Neural cell (in vitro differentiated cells): Measurements from ENCODE around the gene OR10G2. TPM values are rescaled to one million over a fixed set of nuclear protein-coding genes. Genes with fewer than 3 reads are reported as not detected.
"Not testable (repeated sequence)": the region's sequence is repeated elsewhere in the genome, so short reads cannot be mapped to it uniquely, and the experiment has no call there.

Source experiments
- H2AFZ ChIP-seq: fragments of 200-600, 300-800 bp; sonication (generic), shearing (Covaris generic); 2 replicates; pipeline ENCODE4 v1.6.0; 2014; ENCODE audit warnings: low read depth, mild to moderate bottlenecking, antibody characterized with exemption, low read length, moderate library complexity
- H3F3A ChIP-seq: fragments of 200-600 bp; shearing (Covaris generic); 2 replicates; pipeline ENCODE4 v1.6.1; 2016; ENCODE audit warnings: mild to moderate bottlenecking, moderate library complexity, mixed read lengths, antibody characterized with exemption, low read length; ENCODE audit not compliant: insufficient read depth, poor library complexity, severe bottlenecking
- H3K27ac ChIP-seq: fragments of 200-600, 300-800 bp; sonication (generic), shearing (Covaris generic); 2 replicates; pipeline ENCODE4 v1.5.1; 2014; ENCODE audit warnings: mild to moderate bottlenecking, low read length, moderate library complexity
- H3K27me3 ChIP-seq: fragments of 300-800, 200-600 bp; sonication (generic), shearing (Covaris generic); 2 replicates; pipeline ENCODE4 v1.6.0; 2014; ENCODE audit warnings: mild to moderate bottlenecking, low read depth, low read length, moderate library complexity; ENCODE audit not compliant: insufficient read depth
- H3K36me3 ChIP-seq: fragments of 300-800, 200-600 bp; sonication (generic), shearing (Covaris generic); 2 replicates; pipeline ENCODE4 v1.5.1; 2014; ENCODE audit warnings: mild to moderate bottlenecking, antibody characterized with exemption, low read length, moderate library complexity; ENCODE audit not compliant: insufficient read depth
- H3K4me2 ChIP-seq: fragments of 300-800, 200-600 bp; sonication (generic), shearing (Covaris generic); 2 replicates; pipeline ENCODE4 v1.6.0; 2014; ENCODE audit warnings: mild to moderate bottlenecking, low read length
- H3K4me3 ChIP-seq: fragments of 300-800, 200-600 bp; sonication (generic), shearing (Covaris generic); 2 replicates; pipeline ENCODE4 v1.5.1; 2014; ENCODE audit warnings: mild to moderate bottlenecking, low read length, moderate library complexity
- H3K79me2 ChIP-seq: fragments of 200-600 bp; shearing (Covaris generic); replicated peaks from 2 replicates; pipeline ENCODE4 v1.6.0; 2014; ENCODE audit warnings: mild to moderate bottlenecking, low read length, moderate library complexity; ENCODE audit not compliant: insufficient read depth
- H3K9ac ChIP-seq: fragments of 300-800, 200-600 bp; sonication (generic), shearing (Covaris generic); 2 replicates; pipeline ENCODE4 v1.6.1; 2016; ENCODE audit warnings: mild to moderate bottlenecking, low read length, mixed read lengths
- H3K9me2 ChIP-seq: fragments of 200-600 bp; shearing (Covaris generic); 2 replicates; pipeline ENCODE4 v1.6.1; 2016; ENCODE audit warnings: mild to moderate bottlenecking, low read length, mixed read lengths; ENCODE audit not compliant: insufficient read depth
- H3K9me3 ChIP-seq: fragments of 200-600, 300-800 bp; sonication (generic), shearing (Covaris generic); 2 replicates; pipeline ENCODE4 v1.6.1; 2016; ENCODE audit warnings: mild to moderate bottlenecking, mixed run types, low read length, moderate library complexity, mixed read lengths
- H4K20me1 ChIP-seq: fragments of 200-600 bp; shearing (Covaris generic); 2 replicates; pipeline ENCODE4 v1.6.1; 2016; ENCODE audit warnings: mild to moderate bottlenecking, mixed run types; ENCODE audit not compliant: insufficient read depth
- EP300 ChIP-seq: fragments of 450-650 bp; conservative IDR thresholded peaks from 2 replicates; pipeline ENCODE4 v1.6.1; 2014; ENCODE audit warnings: antibody characterized with exemption, mild to moderate bottlenecking, moderate library complexity; ENCODE audit not compliant: poor library complexity, severe bottlenecking
- MXI1 ChIP-seq: fragments of 450-650 bp; conservative IDR thresholded peaks from 2 replicates; pipeline ENCODE4 v1.6.1; 2014; ENCODE audit warnings: antibody characterized with exemption, mild to moderate bottlenecking; ENCODE audit not compliant: poor library complexity, severe bottlenecking
- RAD21 ChIP-seq: fragments of 450-650 bp; conservative IDR thresholded peaks from 2 replicates; pipeline ENCODE4 v1.6.1; 2014; ENCODE audit warnings: antibody characterized with exemption, mild to moderate bottlenecking, moderate library complexity
- SMC3 ChIP-seq: fragments of 450-650 bp; conservative IDR thresholded peaks from 2 replicates; pipeline ENCODE4 v1.6.1; 2014; ENCODE audit warnings: antibody characterized with exemption, mild to moderate bottlenecking, moderate library complexity; ENCODE audit not compliant: poor library complexity
- TAF1 ChIP-seq: IDR thresholded peaks from 2 replicates; pipeline ENCODE4 v1.6.1; 2012; ENCODE audit warnings: low read depth
- polyA plus RNA-seq: library from polyadenylated mRNA; depleted of rRNA; stranded (reverse); fragments of >200 nt; gene quantifications from 2 replicates; pipeline ENCODE4 v1.2.3, GENCODE V29; 2014
- TF ChIP-seq, protein P1 (sequence below): fragments of 450-650 bp; IDR thresholded peaks from 2 replicates; pipeline ENCODE4 v1.5.1; 2014; ENCODE audit warnings: antibody characterized with exemption, mild to moderate bottlenecking, moderate library complexity; ENCODE audit not compliant: poor library complexity, severe bottlenecking
- TF ChIP-seq, protein P2 (sequence below): IDR thresholded peaks from 2 replicates; pipeline ENCODE4 v1.6.1; 2012; ENCODE audit warnings: borderline replicate concordance

The OR10G2 gene
- polyA plus RNA-seq, 1 donor from 2014 or later = not detected

DNA sequence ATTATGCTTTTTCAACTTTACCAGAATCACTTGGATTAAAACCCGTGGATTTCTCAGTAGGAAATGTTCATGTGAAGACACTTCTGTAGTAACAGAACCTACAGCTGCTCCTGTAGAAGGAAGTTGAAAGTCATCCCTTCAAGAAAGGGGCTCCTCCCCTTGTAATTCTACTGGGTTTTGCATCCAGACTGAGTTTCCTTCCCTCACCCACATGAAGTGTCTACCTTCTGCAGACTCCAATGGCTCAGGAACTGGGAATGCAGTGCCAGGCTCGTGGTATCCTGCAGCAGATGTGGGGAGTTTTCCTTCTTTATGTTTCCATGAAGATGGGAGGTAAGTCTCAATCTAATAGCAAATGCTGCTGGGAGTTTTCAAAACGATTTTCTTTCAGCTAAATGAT, 7.9 kb upstream of the OR10G2 start:
- Histone ChIP-seq H3K27me3 (no peaks in the 10 kb centered on the region), H3K79me2 (no peaks in the 10 kb centered on the region), H3K9me2 (no peaks in the 10 kb centered on the region), H3K4me2 (no peak overlapping the region), H3K27ac (no peak overlapping the region), H2AFZ (no peak overlapping the region), H3K36me3 (no peaks in the 10 kb centered on the region), H3F3A (no peaks in the 10 kb centered on the region), H4K20me1 (no peaks in the 10 kb centered on the region), H3K9me3 (no peaks in the 10 kb centered on the region), H3K4me3 (no peak overlapping the region), H3K9ac (no peak overlapping the region)
- TF ChIP-seq TAF1 (no peak), SMC3 (no peak)

DNA sequence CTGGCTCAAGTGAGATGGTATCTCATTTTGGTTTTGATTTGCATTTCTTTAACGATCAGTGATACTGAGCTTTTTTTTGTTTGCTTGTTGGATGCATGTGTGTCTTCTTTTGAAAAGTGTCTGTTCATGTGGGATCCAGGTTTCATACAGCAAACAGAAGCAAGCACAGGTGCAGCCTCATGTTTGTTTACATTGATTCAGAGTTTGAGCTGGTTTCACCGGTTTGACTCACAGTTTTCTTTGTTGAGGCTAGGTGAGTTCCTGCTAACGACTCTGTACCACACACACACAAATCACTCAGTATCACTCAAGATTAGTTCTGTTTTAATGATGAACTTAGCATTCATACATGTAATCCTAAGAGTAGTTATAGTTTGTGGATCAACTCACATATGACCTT, 3.7 kb downstream of the OR10G2 start:
- no peaks in the 10 kb centered on the region for H3K9me3 ChIP-seq
- H4K20me1 ChIP-seq = no peaks in the 10 kb centered on the region
- no peak overlapping the region for H3K4me3 ChIP-seq
- H3K36me3 ChIP-seq = no peaks in the 10 kb centered on the region
- no peak overlapping the region for H2AFZ ChIP-seq
- no peaks in the 10 kb centered on the region for H3K79me2 ChIP-seq
- H3K9me2 ChIP-seq = no peaks in the 10 kb centered on the region
- H3K4me2 ChIP-seq = no peak overlapping the region
- no peak overlapping the region for H3K27ac ChIP-seq
- TF ChIP-seq RAD21 = no peak
- no peak for TF ChIP-seq TAF1
- TF ChIP-seq MXI1 = no peak
- TF ChIP-seq, protein P1, sequence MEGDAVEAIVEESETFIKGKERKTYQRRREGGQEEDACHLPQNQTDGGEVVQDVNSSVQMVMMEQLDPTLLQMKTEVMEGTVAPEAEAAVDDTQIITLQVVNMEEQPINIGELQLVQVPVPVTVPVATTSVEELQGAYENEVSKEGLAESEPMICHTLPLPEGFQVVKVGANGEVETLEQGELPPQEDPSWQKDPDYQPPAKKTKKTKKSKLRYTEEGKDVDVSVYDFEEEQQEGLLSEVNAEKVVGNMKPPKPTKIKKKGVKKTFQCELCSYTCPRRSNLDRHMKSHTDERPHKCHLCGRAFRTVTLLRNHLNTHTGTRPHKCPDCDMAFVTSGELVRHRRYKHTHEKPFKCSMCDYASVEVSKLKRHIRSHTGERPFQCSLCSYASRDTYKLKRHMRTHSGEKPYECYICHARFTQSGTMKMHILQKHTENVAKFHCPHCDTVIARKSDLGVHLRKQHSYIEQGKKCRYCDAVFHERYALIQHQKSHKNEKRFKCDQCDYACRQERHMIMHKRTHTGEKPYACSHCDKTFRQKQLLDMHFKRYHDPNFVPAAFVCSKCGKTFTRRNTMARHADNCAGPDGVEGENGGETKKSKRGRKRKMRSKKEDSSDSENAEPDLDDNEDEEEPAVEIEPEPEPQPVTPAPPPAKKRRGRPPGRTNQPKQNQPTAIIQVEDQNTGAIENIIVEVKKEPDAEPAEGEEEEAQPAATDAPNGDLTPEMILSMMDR = no peak
- no peaks in the 10 kb centered on the region for H3F3A ChIP-seq
- H3K9ac ChIP-seq = no peak overlapping the region
- H3K27me3 ChIP-seq = no peaks in the 10 kb centered on the region

DNA sequence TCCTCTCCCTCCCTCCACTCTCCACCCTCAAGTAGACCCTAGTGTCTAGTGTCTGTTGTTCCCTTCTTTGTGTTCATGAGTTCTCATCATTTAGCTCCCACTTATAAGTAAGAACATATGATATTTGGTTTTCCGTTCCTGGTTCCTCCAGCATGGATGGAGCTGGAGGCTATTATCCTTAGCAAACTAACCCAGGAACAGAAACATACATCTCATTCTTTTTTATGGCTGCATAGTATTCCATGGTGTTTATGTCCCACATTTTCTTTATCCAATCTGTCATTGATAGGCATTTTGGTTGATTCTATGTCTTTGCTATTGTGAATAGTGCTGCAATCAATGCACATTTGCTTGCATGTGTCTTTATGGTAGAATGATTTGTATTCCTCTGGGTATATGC, 4.2 kb downstream of the OR10G2 start:
- H3K9me3 ChIP-seq, H3K4me3 ChIP-seq, H3K79me2 ChIP-seq, H3K9ac ChIP-seq, H3K27ac ChIP-seq, H3K9me2 ChIP-seq, H2AFZ ChIP-seq, H3F3A ChIP-seq, H3K4me2 ChIP-seq, H4K20me1 ChIP-seq, H3K27me3 ChIP-seq, H3K36me3 ChIP-seq: not testable (repeated sequence)

DNA sequence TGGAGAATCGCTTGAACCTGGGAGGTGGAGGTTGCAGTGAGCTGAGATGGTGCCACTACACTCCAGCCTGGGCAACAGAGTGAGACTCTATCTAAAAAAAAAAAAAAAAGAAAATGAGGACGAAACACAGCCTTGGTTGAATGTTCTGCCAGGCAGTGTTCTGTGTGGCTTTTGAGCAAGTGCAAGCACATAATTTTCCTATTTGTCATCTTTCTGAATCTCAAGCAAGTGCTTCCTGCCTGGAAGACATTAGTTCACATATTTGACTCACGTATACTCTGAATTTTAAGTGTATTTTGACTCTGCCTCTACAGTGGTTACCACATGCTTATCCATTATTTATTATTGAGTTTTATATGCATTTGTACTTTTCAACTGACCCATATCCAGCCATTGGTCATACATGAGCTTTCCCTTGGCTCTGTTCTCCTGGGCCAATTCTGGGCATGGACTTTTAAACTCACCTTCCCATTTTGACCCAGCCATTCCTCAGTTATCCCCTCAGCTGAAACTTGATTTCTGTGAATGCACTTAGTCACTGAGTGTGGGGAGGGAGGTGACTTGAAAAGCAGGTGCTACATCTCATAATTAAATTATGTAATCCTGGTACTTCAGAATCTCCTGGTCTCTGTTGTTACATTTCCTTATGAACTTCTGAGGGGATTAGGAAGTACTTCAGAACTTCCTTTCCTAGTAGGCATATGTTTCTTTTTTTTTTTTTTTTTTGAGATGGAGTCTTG, 8.1 kb downstream of the OR10G2 start:
- H2AFZ ChIP-seq = no peak overlapping the region
- H3K4me2 ChIP-seq = no peak overlapping the region
- H3K4me3 ChIP-seq = no peak overlapping the region
- no peak overlapping the region for H3K27ac ChIP-seq
- H3K9me2 ChIP-seq = no peaks in the 10 kb centered on the region
- H3K9ac ChIP-seq = no peak overlapping the region
- no peaks in the 10 kb centered on the region for H3K27me3 ChIP-seq
- H3F3A ChIP-seq = no peaks in the 10 kb centered on the region
- no peaks in the 10 kb centered on the region for H3K9me3 ChIP-seq
- H4K20me1 ChIP-seq = no peaks in the 10 kb centered on the region
- no peaks in the 10 kb centered on the region for H3K36me3 ChIP-seq
- H3K79me2 ChIP-seq = no peaks in the 10 kb centered on the region
- TF ChIP-seq SMC3 (no peak), EP300 (no peak), MXI1 (no peak)
- TF ChIP-seq, protein P1 = no peak
- TF ChIP-seq, protein P2, sequence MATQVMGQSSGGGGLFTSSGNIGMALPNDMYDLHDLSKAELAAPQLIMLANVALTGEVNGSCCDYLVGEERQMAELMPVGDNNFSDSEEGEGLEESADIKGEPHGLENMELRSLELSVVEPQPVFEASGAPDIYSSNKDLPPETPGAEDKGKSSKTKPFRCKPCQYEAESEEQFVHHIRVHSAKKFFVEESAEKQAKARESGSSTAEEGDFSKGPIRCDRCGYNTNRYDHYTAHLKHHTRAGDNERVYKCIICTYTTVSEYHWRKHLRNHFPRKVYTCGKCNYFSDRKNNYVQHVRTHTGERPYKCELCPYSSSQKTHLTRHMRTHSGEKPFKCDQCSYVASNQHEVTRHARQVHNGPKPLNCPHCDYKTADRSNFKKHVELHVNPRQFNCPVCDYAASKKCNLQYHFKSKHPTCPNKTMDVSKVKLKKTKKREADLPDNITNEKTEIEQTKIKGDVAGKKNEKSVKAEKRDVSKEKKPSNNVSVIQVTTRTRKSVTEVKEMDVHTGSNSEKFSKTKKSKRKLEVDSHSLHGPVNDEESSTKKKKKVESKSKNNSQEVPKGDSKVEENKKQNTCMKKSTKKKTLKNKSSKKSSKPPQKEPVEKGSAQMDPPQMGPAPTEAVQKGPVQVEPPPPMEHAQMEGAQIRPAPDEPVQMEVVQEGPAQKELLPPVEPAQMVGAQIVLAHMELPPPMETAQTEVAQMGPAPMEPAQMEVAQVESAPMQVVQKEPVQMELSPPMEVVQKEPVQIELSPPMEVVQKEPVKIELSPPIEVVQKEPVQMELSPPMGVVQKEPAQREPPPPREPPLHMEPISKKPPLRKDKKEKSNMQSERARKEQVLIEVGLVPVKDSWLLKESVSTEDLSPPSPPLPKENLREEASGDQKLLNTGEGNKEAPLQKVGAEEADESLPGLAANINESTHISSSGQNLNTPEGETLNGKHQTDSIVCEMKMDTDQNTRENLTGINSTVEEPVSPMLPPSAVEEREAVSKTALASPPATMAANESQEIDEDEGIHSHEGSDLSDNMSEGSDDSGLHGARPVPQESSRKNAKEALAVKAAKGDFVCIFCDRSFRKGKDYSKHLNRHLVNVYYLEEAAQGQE = no peak
